Upper lobe of right lung (tissue), 1 donor: Measurements from ENCODE around the gene NEDD8. TPM values are rescaled to one million over a fixed set of nuclear protein-coding genes. Genes with fewer than 3 reads are reported as not detected.

Experiments used
- ATAC-seq: fragments of 200-7000 bp; cut with Tn5 transposase; one replicate; pipeline ENCODE4 v1.9.1; 2020; ENCODE audit warnings: mild to moderate bottlenecking, moderate library complexity
- DNase-seq: peaks from one replicate; pipeline ENCODE4 v3.0.0-alpha.2; 2020
- H3K27ac ChIP-seq: fragments of 200-600 bp; one replicate; pipeline ENCODE4 v1.8.0; 2022
- H3K27me3 ChIP-seq: fragments of 200-600 bp; one replicate; pipeline ENCODE4 v1.8.0; 2022; ENCODE audit warnings: mild to moderate bottlenecking
- H3K36me3 ChIP-seq: fragments of 200-600 bp; one replicate; pipeline ENCODE4 v1.8.0; 2022
- H3K4me1 ChIP-seq: fragments of 200-600 bp; one replicate; pipeline ENCODE4 v1.8.0; 2022
- H3K4me3 ChIP-seq: fragments of 200-600 bp; one replicate; pipeline ENCODE4 v1.8.0; 2022; ENCODE audit warnings: mild to moderate bottlenecking
- H3K9me3 ChIP-seq: fragments of 200-600 bp; one replicate; pipeline ENCODE4 v1.8.0; 2022
- intact Hi-C: fragments of 100-400 bp; cut with DNase I; formaldehyde crosslinking; loops from one replicate; pipeline ENCODE4 v1.11.0; 2022
- total RNA-seq: library from RNA; stranded (reverse); fragmentation: NEBNext Ultra II Directional; extraction: Animal tissue kit (Norgen Biotek cat#: 25700); gene quantifications from one replicate; pipeline ENCODE4 v1.2.1, GENCODE V29; 2021
- TF ChIP-seq, protein P1 (sequence below): fragments of 200-600 bp; IDR thresholded peaks from one replicate; pipeline ENCODE4 v1.8.0; 2022; ENCODE audit warnings: antibody characterized with exemption
- donor health status: DM: no; HTN: yes; CAD: no; lungs with severe emphysema.

The NEDD8 gene
- total RNA-seq, 1 donor from 2014 or later, result 142 TPM

DNA sequence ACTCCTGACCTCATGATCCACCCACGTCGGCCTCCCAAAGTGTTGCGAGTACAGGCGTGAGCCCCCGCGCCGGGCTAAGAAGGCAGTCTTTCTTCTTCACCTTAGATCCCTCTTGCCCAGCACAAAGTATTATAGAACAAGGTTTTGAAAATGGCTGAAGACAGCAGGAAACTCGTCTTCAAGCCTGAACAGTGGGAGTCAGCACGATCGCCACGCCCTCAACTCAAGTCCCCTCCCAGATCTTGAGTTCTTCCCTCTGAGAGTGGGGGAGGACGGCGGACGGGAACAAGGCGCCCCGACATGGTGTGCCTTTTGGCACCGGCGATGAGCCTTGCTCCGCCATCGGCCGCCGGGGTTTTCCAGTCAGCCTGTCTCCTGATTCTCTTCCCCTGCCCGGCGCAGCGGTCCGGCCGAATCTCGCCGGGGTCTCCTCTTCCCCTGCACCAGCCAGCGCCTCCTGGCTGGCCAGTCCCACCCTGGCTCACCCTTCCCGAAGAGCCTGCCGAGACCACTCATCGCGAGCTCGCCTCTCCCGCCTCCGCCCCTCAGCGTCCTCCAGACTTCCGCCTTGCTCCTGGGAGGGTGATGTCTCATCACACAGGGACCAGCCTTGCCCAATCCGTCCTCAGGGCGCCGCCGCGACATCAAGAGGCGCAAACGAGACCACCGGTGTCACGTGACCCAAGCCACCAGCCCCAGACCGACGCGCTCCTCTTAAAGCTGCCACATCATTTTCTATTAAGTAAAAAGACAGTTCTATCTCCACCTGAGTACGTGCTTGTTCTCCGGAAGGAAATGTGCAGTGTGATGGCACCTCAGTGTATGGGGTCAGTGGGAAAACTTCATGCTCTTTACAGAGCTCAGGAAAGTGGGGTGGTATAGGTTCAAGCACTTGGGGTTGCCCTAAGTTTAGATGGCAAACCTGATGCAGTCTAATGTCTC lies 19.0 kb downstream of the NEDD8 start, which contains the start of gene CHMP4A:
Gene CHMP4A, minus strand, starts transcription at position 565 of the 942 bp plus-strand sequence. Its CDS starts 49 bp downstream, at position 516.
- Histone ChIP-seq H3K27ac (peak within 1 kb of the TSS; percentile 96), H3K4me3 (peak within 1 kb of the TSS; percentile 67), H3K27me3 (no peaks in the 10 kb centered on the region), H3K36me3 (peaks cover 37% of the 10 kb centered on the region), H3K4me1 (peaks cover 10% of the 10 kb centered on the region), H3K9me3 (no peaks in the 10 kb centered on the region)
- intact Hi-C loops, result no loop called here
- TF ChIP-seq, protein P1, sequence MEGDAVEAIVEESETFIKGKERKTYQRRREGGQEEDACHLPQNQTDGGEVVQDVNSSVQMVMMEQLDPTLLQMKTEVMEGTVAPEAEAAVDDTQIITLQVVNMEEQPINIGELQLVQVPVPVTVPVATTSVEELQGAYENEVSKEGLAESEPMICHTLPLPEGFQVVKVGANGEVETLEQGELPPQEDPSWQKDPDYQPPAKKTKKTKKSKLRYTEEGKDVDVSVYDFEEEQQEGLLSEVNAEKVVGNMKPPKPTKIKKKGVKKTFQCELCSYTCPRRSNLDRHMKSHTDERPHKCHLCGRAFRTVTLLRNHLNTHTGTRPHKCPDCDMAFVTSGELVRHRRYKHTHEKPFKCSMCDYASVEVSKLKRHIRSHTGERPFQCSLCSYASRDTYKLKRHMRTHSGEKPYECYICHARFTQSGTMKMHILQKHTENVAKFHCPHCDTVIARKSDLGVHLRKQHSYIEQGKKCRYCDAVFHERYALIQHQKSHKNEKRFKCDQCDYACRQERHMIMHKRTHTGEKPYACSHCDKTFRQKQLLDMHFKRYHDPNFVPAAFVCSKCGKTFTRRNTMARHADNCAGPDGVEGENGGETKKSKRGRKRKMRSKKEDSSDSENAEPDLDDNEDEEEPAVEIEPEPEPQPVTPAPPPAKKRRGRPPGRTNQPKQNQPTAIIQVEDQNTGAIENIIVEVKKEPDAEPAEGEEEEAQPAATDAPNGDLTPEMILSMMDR, result peak; percentile 8
- ATAC-seq (peak; percentile 93), DNase-seq (peak; percentile 99)

DNA sequence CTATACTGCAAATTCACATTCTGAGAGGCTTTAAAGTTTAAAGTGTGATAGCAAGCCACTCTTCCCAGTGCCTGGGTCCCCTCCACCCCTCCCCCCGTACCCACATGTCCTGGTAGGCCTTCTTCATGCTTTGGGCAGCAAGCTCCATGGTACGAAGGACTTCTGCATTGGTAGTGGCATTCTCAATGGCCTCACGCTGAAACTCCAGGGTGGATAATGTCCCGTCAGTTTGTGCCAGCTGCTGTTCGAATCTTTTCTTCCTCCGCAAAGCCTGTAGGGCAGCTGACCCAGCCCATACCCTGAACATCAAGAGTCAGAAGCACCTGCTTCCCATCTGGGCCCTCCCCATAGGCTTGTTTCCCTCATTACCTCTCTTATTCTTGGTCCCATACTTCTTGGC lies 20.9 kb downstream of the NEDD8 start:
- intact Hi-C loops, result no loop called here
- Histone ChIP-seq H3K4me3 (no peak overlapping the region), H3K9me3 (no peaks in the 10 kb centered on the region), H3K36me3 (peaks cover 48% of the 10 kb centered on the region), H3K27ac (no peak overlapping the region), H3K27me3 (no peaks in the 10 kb centered on the region), H3K4me1 (peaks cover 10% of the 10 kb centered on the region)
- DNase-seq, result no peak
- ATAC-seq, result no peak
- TF ChIP-seq, protein P1, result no peak

DNA sequence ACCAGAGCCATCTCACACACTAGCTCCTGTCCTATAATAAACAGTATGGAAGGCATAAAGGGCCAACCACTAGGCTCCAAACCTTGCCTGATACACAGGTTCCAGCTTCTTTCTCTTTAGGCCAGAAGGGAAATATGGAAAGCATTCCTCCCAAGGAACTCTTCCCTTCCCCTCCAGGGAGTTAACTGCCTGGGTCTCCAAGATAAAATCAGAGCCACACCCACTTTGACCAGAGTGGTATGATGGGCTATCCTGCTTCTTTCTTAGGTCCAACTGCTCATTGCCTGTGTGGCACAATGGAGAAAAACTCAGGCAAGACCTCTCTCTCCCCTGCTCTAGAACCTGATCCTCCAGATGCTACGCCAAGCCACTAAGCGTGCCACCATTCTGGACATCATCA lies 24.5 kb downstream of the NEDD8 start:
- no peaks in the 10 kb centered on the region for H3K9me3 ChIP-seq
- H3K36me3 ChIP-seq, result peaks cover 61% of the 10 kb centered on the region
- TF ChIP-seq, protein P1, result no peak
- H3K4me3 ChIP-seq, result no peak overlapping the region
- H3K27ac ChIP-seq, result no peak overlapping the region
- intact Hi-C loops, result no loop called here
- H3K27me3 ChIP-seq, result no peaks in the 10 kb centered on the region
- peaks cover 6% of the 10 kb centered on the region for H3K4me1 ChIP-seq
- DNase-seq, result no peak
- no peak for ATAC-seq

DNA sequence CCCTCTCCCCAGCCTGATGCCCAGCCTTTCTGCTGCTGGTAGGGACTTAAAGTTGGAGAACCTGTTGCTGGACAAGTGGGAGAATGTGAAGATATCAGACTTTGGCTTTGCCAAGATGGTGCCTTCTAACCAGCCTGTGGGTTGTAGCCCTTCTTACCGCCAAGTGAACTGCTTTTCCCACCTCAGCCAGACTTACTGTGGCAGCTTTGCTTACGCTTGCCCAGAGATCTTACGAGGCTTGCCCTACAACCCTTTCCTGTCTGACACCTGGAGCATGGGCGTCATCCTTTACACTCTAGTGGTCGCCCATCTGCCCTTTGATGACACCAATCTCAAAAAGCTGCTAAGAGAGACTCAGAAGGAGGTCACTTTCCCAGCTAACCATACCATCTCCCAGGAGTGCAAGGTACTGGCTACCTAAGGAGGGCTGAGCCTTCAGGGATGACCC lies 25.0 kb downstream of the NEDD8 start:
- H3K36me3 ChIP-seq, result peaks cover 65% of the 10 kb centered on the region
- intact Hi-C loops, result no loop called here
- TF ChIP-seq, protein P1, result no peak
- H3K9me3 ChIP-seq, result no peaks in the 10 kb centered on the region
- H3K27ac ChIP-seq, result no peak overlapping the region
- no peaks in the 10 kb centered on the region for H3K27me3 ChIP-seq
- no peak overlapping the region for H3K4me3 ChIP-seq
- DNase-seq (no peak), ATAC-seq (no peak)
- H3K4me1 ChIP-seq, result peaks cover 2% of the 10 kb centered on the region

DNA sequence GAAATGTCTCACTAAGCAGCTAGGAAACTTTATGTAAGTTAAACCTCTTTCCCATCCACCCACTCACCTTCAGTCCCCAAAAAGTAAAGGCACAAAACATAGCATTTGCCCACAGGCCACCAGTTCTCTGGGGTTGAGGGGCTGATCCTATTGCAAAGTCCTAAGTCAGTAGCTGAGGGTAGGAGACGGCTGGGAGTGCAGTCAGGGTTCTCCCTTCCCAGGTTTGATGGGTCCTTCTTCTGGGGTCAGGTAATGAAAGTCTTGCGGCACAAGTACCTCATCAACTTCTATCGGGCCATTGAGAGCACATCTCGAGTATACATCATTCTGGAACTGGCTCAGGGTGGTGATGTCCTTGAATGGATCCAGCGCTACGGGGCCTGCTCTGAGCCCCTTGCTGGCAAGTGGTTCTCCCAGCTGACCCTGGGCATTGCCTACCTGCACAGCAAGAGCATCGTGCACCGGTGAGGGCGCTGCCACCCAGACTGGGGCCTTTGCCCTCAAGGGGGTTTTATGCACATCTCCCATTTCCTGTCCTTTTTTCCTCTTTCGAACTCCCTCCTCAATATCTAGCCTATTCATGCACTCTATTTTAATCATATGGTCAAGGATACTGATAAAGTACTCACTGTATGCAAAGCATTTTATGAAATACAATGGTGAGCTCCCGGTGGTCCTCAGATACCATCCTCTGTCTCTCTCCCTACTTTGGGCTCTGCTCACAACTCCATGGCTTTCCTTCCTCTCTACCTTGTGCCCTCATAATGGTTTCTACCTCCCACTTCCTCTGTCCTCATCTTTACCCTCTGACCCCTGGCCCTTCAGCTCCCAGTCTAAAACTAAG lies 25.7 kb downstream of the NEDD8 start:
- H3K36me3 ChIP-seq, result peaks cover 70% of the 10 kb centered on the region
- H3K4me1 ChIP-seq, result no peaks in the 10 kb centered on the region
- H3K27me3 ChIP-seq, result no peaks in the 10 kb centered on the region
- DNase-seq (no peak), ATAC-seq (no peak)
- TF ChIP-seq, protein P1, result no peak
- intact Hi-C loops, result no loop called here
- no peaks in the 10 kb centered on the region for H3K9me3 ChIP-seq
- H3K27ac ChIP-seq, result no peak overlapping the region
- H3K4me3 ChIP-seq, result no peak overlapping the region
